ENCODE results near the gene ELMO2.

ELMO2 gene

GRCh38 chr20:46406200-46406985, at the start of gene ELMO2:
TSS of gene ELMO2 (minus strand) at chr20:46406615. CDS start at chr20:46394482, 12,133 bp downstream.
- peak; percentile 98 for DNase-seq

GRCh38 chr20:46455729-46456128, 49.3 kb upstream of the ELMO2 start:
- no peak for DNase-seq

GRCh38 chr20:46446851-46447250, 40.4 kb upstream of the ELMO2 start:
- no peak for DNase-seq

- no peak for DNase-seq
These were observed 33.4 kb upstream of the ELMO2 start for GRCh38 chr20:46439837-46440236.

GRCh38 chr20:46438156-46438750, 31.8 kb upstream of the ELMO2 start:
- DNase-seq = peak; percentile 39

GRCh38 chr20:46435146-46435545, 28.7 kb upstream of the ELMO2 start:
- DNase-seq = no peak

GRCh38 chr20:46434597-46434996, 28.2 kb upstream of the ELMO2 start:
- DNase-seq = no peak

- DNase-seq = no peak
These were observed 26.6 kb upstream of the ELMO2 start for GRCh38 chr20:46433051-46433450.

- DNase-seq = no peak
These were observed 24.7 kb upstream of the ELMO2 start for GRCh38 chr20:46430921-46431712.

GRCh38 chr20:46427384-46427783, 21.0 kb upstream of the ELMO2 start:
- no peak for DNase-seq

GRCh38 chr20:46423882-46424482, 17.6 kb upstream of the ELMO2 start:
- DNase-seq = no peak

GRCh38 chr20:46423342-46423741, 16.9 kb upstream of the ELMO2 start:
- no peak for DNase-seq

GRCh38 chr20:46420878-46421277, 14.5 kb upstream of the ELMO2 start:
- DNase-seq = no peak

GRCh38 chr20:46419882-46420281, 13.5 kb upstream of the ELMO2 start:
- DNase-seq = no peak

GRCh38 chr20:46416839-46417238, 10.4 kb upstream of the ELMO2 start:
- no peak for DNase-seq

GRCh38 chr20:46416421-46416820, 10.0 kb upstream of the ELMO2 start:
- DNase-seq = no peak

- DNase-seq = no peak
These were observed 9.4 kb upstream of the ELMO2 start for GRCh38 chr20:46415773-46416172.

- DNase-seq = no peak
These were observed 8.2 kb upstream of the ELMO2 start for GRCh38 chr20:46414608-46415007.

- no peak for DNase-seq
These were observed 5.2 kb upstream of the ELMO2 start for GRCh38 chr20:46411637-46412036.

- DNase-seq = no peak
These were observed 1.9 kb upstream of the ELMO2 start for GRCh38 chr20:46408281-46408731.

- DNase-seq = no peak
These were observed 1.2 kb upstream of the ELMO2 start for GRCh38 chr20:46407671-46407996.

- DNase-seq = peak; percentile 60
These were observed 713 bp upstream of the ELMO2 start for GRCh38 chr20:46406986-46407670.

- DNase-seq = no peak
These were observed 4.0 kb downstream of the ELMO2 start for GRCh38 chr20:46402331-46402811.
